HepG2 (cell line): Measurements from ENCODE around the gene EIF5A2. TPM values are rescaled to one million over a fixed set of nuclear protein-coding genes. Genes with fewer than 3 reads are reported as not detected.
"Not testable (repeated sequence)": the region's sequence is repeated elsewhere in the genome, so short reads cannot be mapped to it uniquely, and the experiment has no call there.

Experiments
- ATAC-seq: fragments of 200-7000 bp; cut with Tn5 transposase; 3 replicates; pipeline ENCODE4 v1.9.1; 2020; ENCODE audit warnings: mild to moderate bottlenecking, moderate library complexity
- BruUV-seq: library from RNA; stranded (reverse); fragments of 400-500 nt; replicated peaks from 2 replicates; lab custom pipeline; 2021; lab: Mats Ljungman, UMichigan
- CTCF ChIA-PET: fragments of 300-600 bp; formaldehyde crosslinking; extraction: SDS; loops from one replicate; lab custom pipeline; 2021; ENCODE audit warnings: low total read pairs, inconsistent platforms, low intra/inter-chr PET ratio; lab: Yijun Ruan, JAX
- POLR2A ChIA-PET: fragments of 350-600 bp; sonication (Branson Sonifier 250); formaldehyde crosslinking; loops from one replicate; lab custom pipeline; 2020; ENCODE audit warnings: antibody characterized with exemption, inconsistent platforms; lab: Yijun Ruan, JAX
- DNase-seq: peaks from one replicate; pipeline ENCODE4 v3.0.0-alpha.2; 2015; ENCODE audit warnings: low spot score
- FAIRE-seq: peaks from 3 replicates; lab custom pipeline; 2011; peaks lifted over from hg19 to GRCh38; lab: Jason Lieb, UNC
- H2AFZ ChIP-seq: one replicate; pipeline ENCODE4 v1.6.1; 2011; ENCODE audit warnings: low read length, inconsistent platforms
- H3K27ac ChIP-seq: fragments of 300-600 bp; 3 replicates; pipeline ENCODE4 v1.8.0; 2011; ENCODE audit warnings: mixed run types, mild to moderate bottlenecking, mixed read lengths, low read length, inconsistent platforms; ENCODE audit not compliant: insufficient read depth; ENCODE audit errors: extremely low read length
- H3K27me3 ChIP-seq, 2 experiments: fragments of 200-600 bp in 1 of 2; 2 replicates in 1 of 2; 3 replicates in 1 of 2; pipeline versions ENCODE4 v1.6.0 to v1.8.0; 2011; ENCODE audit warnings: low read length in 2 of 2, mild to moderate bottlenecking in 2 of 2, moderate library complexity in 2 of 2, inconsistent platforms in 1 of 2; ENCODE audit not compliant: insufficient read depth in 2 of 2, control insufficient read depth in 1 of 2
- H3K36me3 ChIP-seq, 2 experiments: fragments of 200-600 bp in 1 of 2; replicated peaks in 1 of 2; 2 replicates in 1 of 2; 3 replicates in 1 of 2; pipeline versions ENCODE4 v1.5.1 to v1.8.0; 2011; ENCODE audit warnings: low read length in 2 of 2, inconsistent platforms in 1 of 2; ENCODE audit not compliant: insufficient read depth in 2 of 2, control insufficient read depth in 1 of 2
- H3K4me1 ChIP-seq: 2 replicates; pipeline ENCODE4 v1.5.1; 2012; ENCODE audit warnings: low read length, inconsistent platforms; ENCODE audit not compliant: insufficient read depth
- H3K4me2 ChIP-seq: 2 replicates; pipeline ENCODE4 v1.6.0; 2011; ENCODE audit warnings: low read depth, low read length, inconsistent platforms
- H3K4me3 ChIP-seq, 3 experiments: fragments of 200-600 bp in 1 of 3; sonication (generic), shearing (Covaris generic) in 1 of 3; replicated peaks in 1 of 3; 2 replicates each; pipeline ENCODE4 v1.5.1; 2011 to 2016; ENCODE audit warnings: low read length in 3 of 3, inconsistent platforms in 2 of 3, low read depth in 2 of 3, mild to moderate bottlenecking in 2 of 3, control low read depth in 1 of 3, mixed read lengths in 1 of 3; ENCODE audit not compliant: insufficient read depth in 1 of 3
- H3K79me2 ChIP-seq: one replicate; pipeline ENCODE4 v1.6.1; 2011; ENCODE audit warnings: low read length, inconsistent platforms; ENCODE audit not compliant: insufficient read depth
- H3K9ac ChIP-seq: 2 replicates; pipeline ENCODE4 v1.6.0; 2011; ENCODE audit warnings: mild to moderate bottlenecking, low read depth, low read length, inconsistent platforms; ENCODE audit not compliant: insufficient read depth
- H3K9me3 ChIP-seq: 2 replicates; pipeline ENCODE4 v1.5.1; 2012; ENCODE audit warnings: mild to moderate bottlenecking, low read length
- H4K20me1 ChIP-seq: 2 replicates; pipeline ENCODE4 v1.6.0; 2011; ENCODE audit warnings: inconsistent platforms, mild to moderate bottlenecking, low read length, moderate library complexity; ENCODE audit not compliant: insufficient read depth
- TAF1 ChIP-seq: sonication (generic); formaldehyde crosslinking; IDR thresholded peaks from 2 replicates; pipeline ENCODE4 v1.4.0; 2020; ENCODE audit warnings: missing genetic modification reagents
- ZNF350 ChIP-seq: sonication (generic); formaldehyde crosslinking; IDR thresholded peaks from 2 replicates; pipeline ENCODE4 v1.4.0; 2020; ENCODE audit warnings: mild to moderate bottlenecking, low read depth, missing genetic modification reagents, borderline replicate concordance
- ZNF687 ChIP-seq: sonication (generic); formaldehyde crosslinking; IDR thresholded peaks from 2 replicates; pipeline ENCODE4 v1.5.1; 2020; ENCODE audit warnings: mild to moderate bottlenecking, missing genetic modification reagents, moderate library complexity
- ZNF772 ChIP-seq: sonication (generic); formaldehyde crosslinking; IDR thresholded peaks from 2 replicates; pipeline ENCODE4 v1.5.0; 2020; ENCODE audit warnings: mild to moderate bottlenecking, missing genetic modification reagents
- WGBS: methylation state at CpG from one replicate; pipeline ENCODE4 v1.1.6; 2017; ENCODE audit warnings: low lambda C conversion rate; 5-methylcytosine and 5-hydroxymethylcytosine counted together
- in situ Hi-C: cut with HindIII; loops from 2 replicates; pipeline ENCODE4 v1.10.0; 2017; ENCODE audit warnings: low pct_unique_long_range_greater_than_20kb; ENCODE audit not compliant: extremely low pct_ligation_motif_present
- intact Hi-C: fragments of 100-400 bp; cut with micrococcal nuclease; formaldehyde crosslinking; loops from one replicate; pipeline ENCODE4 v1.10.0; 2022; ENCODE audit not compliant: unreplicated experiment
- polyA plus RNA-seq, 8 experiments: library from polyadenylated mRNA; depleted of rRNA in 3 of 8; stranded (reverse) in 7 of 8; unstranded in 1 of 8; fragments of >200 nt; fragmentation: Illumina TruSeq in 4 of 8; extraction: Trizol in 4 of 8; gene quantifications; 2 replicates each; pipeline versions ENCODE4 v1.2.1 to v1.2.3, GENCODE V29; 2011 to 2016; ENCODE audit warnings: low read depth in 4 of 8, missing spikeins in 1 of 8, mixed read lengths in 1 of 8; ENCODE audit not compliant: insufficient read depth in 1 of 8
- total RNA-seq, 5 experiments: library from RNA; depleted of rRNA; stranded (reverse); fragments of >200 nt; fragmentation: Illumina TruSeq; extraction: Trizol; gene quantifications; 2 replicates each; pipeline ENCODE4 v1.2.3, GENCODE V29; 2016; ENCODE audit warnings: low read depth in 1 of 5

EIF5A2 gene
- total and polyA plus RNA-seq, 2 of the 13 experiments (the other 11 are each of a cell fraction or from before 2014, with no cell fraction given), result 3.5 to 9.4 TPM

DNA sequence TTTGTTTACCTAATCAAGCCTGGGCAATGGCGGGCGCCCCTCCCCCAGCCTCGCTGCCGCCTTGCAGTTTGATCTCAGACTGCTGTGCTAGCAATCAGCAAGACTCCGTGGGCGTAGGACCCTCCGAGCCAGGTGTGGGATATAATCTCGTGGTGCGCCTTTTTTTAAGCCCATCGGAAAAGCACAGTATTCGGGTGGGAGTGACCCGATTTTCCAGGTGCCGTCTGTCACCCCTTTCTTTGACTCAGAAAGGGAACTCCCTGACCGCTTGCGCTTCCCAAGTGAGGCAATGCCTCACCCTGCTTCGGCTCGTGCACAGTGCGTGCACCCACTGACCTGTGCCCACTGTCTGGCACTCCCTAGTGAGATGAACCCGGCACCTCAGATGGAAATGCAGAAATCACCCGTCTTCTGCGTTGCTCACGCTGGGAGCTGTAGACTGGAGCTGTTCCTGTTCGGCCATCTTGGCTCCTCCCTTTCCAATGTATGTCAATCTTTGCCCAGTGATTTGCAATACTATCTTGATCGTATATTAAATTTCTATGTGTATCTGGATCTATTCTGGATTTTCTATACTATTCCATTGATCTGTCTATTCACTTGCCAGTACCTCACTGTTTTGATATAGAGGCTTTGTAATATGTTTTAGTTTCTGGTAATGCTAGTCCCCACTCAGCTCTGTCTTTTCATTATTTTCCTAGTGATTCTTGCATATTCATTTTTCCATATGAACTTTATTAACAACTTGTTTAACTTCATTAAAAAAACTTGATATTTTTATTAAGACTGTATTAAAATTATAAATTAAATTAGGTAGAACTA is 24.1 kb downstream of the EIF5A2 start (continued):
- TF ChIP-seq ZNF687 (CRISPR knock-in tag) (peak; percentile 51; the same call in 1 of the 2 replicates), ZNF772 (CRISPR knock-in tag) (0 out of 2 replicates have a peak, but pooled peaks have one; percentile 36), ZNF350 (CRISPR knock-in tag) (0 out of 2 replicates have a peak, but pooled peaks have one; percentile 16), TAF1 (CRISPR knock-in tag) (0 out of 2 replicates have a peak, but pooled peaks have one; percentile 23)

GRCh38 chr3:170878688-170879087 is 29.7 kb downstream of the EIF5A2 start:
- BruUV-seq, DNase-seq, H3K4me2 ChIP-seq, intact Hi-C loops, H3K27ac ChIP-seq, H3K4me1 ChIP-seq, H3K9me3 ChIP-seq, H3K4me3 ChIP-seq, POLR2A ChIA-PET, H3K36me3 ChIP-seq, FAIRE-seq, in situ Hi-C loops, ATAC-seq, H4K20me1 ChIP-seq, H3K79me2 ChIP-seq, H2AFZ ChIP-seq, H3K9ac ChIP-seq, CTCF ChIA-PET, H3K27me3 ChIP-seq: not testable (repeated sequence)
- WGBS, result 75% methylated on average over 3 of the region's 5 CpGs

DNA sequence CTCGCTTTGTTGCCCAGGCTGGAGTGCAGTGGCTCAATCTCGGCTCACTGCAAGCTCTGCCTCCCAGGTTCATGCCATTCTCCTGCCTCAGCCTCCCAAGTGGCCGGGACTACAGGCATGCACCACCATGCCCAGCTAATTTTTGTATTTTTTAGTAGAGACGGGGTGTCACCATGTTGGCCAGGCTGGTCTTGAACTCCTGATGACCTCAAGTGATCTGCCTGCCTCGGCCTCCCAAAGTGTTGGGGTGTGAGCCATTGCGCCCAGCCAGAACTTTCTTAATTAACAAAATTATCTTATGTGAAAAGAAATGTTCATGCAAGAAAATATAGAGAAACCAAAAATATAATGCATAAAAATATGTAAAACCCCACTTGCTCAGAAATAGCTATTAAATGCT is 31.1 kb downstream of the EIF5A2 start:
- intact Hi-C loops, H3K4me1 ChIP-seq, H3K4me3 ChIP-seq, H3K36me3 ChIP-seq, H3K9ac ChIP-seq, H3K4me2 ChIP-seq, DNase-seq, FAIRE-seq, in situ Hi-C loops, H2AFZ ChIP-seq, H3K27me3 ChIP-seq, H3K79me2 ChIP-seq, H4K20me1 ChIP-seq, BruUV-seq, H3K27ac ChIP-seq, H3K9me3 ChIP-seq, ATAC-seq, CTCF ChIA-PET, POLR2A ChIA-PET: not testable (repeated sequence)
- WGBS, result 54% methylated on average over 6 of the region's 6 CpGs
